Ramos (cell line): ENCODE measurements around the gene CTAG1B.
"Not testable (repeated sequence)": the region's sequence is repeated elsewhere in the genome, so short reads cannot be mapped to it uniquely, and the experiment has no call there.

Experiments used
- in situ Hi-C: fragments of 300-500 bp; cut with MboI; formaldehyde crosslinking; loops from one replicate; pipeline ENCODE4 v1.14.3; 2022; ENCODE audit warnings: low sequenced_read_pairs; ENCODE audit not compliant: unreplicated experiment

The CTAG1B gene

GRCh38 chrX:154630949-154631348, 11.9 kb upstream of the CTAG1B start:
- in situ Hi-C loops = not testable (repeated sequence)

DNA sequence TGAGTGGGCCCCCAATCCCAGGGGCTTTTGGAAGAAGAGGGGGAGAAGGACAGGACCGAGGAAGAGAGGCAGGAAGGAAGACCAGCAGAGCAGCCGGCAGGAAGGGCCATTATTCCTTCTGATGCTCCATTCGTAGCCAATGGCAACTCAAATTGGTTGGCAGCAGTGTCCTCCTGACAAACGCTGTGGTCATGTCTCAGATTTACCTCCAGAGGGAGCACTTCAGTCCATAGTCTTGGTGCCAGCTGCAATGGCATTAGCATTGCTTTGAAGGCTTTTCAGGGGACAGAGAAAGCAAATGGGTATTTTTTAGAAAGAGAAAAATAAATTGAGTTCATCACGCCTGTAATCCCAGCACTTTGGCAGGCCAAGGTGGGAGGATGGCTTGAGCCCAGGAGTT, 9.9 kb upstream of the CTAG1B start:
- in situ Hi-C loops = not testable (repeated sequence)

- in situ Hi-C loops = not testable (repeated sequence)
These were observed 1.8 kb upstream of the CTAG1B start for GRCh38 chrX:154620767-154621414.

DNA sequence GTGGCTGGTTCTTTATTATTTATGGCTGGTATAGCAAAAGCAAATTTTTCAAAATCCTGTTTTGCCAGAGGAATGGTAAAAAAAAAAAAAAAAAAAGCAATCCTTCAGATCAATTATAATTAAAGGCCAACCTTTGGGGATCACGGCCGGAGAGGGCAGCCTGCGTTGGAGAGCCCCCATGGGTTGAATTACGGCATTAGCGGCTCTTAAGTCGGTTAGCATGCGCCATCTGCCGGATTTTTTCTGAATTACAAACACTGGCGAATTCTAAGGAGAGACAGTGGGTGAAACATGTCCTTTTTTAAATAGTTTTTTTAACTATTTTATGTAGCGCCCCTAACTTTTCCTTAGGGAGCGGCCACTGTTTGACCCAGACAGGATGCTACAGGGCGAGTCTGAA, 5.5 kb downstream of the CTAG1B start:
- in situ Hi-C loops = not testable (repeated sequence)

GRCh38 chrX:154611146-154611545, 7.9 kb downstream of the CTAG1B start:
- in situ Hi-C loops = not testable (repeated sequence)

GRCh38 chrX:154608823-154609222, 10.3 kb downstream of the CTAG1B start:
- in situ Hi-C loops = not testable (repeated sequence)

- in situ Hi-C loops = not testable (repeated sequence)
These were observed 11.1 kb downstream of the CTAG1B start for GRCh38 chrX:154607976-154608375.

DNA sequence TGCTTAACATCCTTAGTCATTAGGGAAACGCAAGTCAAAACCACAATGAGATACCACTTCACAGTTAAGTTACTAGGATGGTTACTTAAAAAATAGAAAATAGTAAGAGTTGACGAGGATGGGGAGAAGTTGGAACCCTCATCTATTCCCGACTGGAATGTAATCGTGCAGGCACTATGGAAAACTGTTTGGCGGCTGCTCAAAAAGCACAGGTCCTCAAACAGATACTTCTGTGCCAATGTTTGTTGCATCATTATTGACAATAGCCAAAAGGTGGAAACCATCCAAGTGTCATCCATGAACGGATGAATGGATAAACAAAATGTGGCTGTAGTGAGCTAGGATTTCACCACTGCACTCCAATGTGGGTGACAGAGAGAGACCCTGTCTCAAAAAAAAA, 11.7 kb downstream of the CTAG1B start:
- in situ Hi-C loops = no loop called here

- in situ Hi-C loops = no loop called here
These were observed 13.5 kb downstream of the CTAG1B start for GRCh38 chrX:154605566-154605965.

GRCh38 chrX:154603438-154604430, 15.3 kb downstream of the CTAG1B start:
- in situ Hi-C loops = no loop called here

- in situ Hi-C loops = no loop called here
These were observed 16.2 kb downstream of the CTAG1B start for GRCh38 chrX:154602766-154603437.

DNA sequence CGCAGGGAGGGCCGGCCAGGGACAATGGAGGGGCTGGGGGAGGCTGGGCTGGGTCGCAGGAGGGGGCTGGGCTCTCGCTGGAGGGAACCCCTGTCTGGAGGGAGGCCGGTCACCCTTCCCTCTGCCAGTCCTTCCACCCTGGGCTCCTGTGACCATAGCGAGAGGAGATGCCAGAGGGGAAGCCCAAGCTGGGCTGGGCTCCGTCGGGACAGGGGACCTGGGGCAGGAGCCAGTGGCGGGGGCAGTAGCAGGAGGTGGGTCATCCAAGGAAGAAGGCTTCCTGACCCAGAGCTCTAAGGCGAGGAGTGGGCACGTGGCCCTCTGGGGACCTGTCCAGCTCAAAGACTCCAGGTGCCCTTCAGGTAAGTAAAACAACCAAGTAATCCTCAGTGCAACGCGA, 16.9 kb downstream of the CTAG1B start:
- in situ Hi-C loops = no loop called here

GRCh38 chrX:154600759-154601374, 18.2 kb downstream of the CTAG1B start:
- in situ Hi-C loops = no loop called here

DNA sequence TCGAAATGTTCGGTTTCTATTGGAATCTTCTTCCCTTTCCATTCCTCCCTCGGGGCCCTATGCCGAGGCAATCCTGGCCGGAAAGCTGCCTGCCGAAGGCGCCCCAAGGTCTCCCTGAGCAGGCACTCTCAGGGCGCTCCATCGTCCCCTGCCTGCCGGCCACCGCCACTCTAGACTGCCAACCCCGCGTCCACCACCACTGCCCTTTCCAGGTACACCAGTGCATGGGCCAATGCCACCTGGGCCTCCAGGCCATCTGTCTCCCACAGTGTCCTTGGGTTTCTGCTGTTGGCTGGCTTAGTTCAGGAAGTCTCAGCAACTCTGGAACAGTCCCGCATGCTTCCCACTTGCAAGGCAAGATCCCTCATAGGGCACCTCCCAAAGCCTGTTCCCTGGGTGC, 19.6 kb downstream of the CTAG1B start:
- in situ Hi-C loops = loop anchor here (25.0 kb wide), 2 partner anchors 138 to 238 kb away; partner anchors contain the start of gene SMIM9

DNA sequence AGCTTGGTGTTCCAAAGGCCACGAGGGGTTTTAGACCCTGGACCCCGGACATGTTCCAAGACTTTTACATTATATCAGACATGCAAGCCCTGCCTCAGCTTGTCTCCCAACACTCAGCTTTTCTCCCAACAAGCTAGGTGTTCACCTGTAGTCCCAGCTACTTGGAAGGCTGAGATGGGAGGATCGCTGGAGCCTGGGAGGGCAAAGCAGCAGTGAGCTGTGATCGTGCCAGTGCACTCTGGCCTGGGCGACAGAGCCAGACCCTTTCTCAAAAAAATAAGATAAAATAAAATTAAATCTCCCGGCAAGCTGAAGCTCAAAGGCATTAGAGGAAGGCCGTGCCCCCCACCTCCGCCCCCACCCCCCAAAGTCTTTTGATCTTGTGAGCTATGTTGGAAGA, 20.4 kb downstream of the CTAG1B start:
- in situ Hi-C loops = loop anchor here (25.0 kb wide), 2 partner anchors 139 to 239 kb away; partner anchors contain the start of gene SMIM9

DNA sequence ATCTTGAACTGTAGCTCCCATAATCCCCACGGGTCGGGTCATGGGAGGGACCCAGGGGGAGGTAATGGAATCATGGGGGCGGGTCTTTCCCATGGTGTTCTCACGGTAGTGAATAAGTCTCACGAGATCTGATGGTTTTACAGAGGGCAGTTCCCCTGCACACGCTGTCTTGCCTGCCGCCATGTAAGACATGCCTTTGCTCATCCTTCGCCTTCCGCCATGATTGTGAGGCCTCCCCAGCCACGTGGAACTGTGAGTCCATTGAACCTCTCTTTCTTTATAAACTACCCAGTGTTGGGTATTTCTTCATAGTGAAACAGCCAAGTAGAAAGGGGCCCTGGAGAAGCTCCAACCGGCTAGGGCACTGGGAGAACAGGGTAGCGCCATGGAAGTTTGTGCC, 21.9 kb downstream of the CTAG1B start:
- in situ Hi-C loops = loop anchor here (25.0 kb wide), 2 partner anchors 140 to 240 kb away; partner anchors contain the start of gene SMIM9

- in situ Hi-C loops = loop anchor here (25.0 kb wide), 2 partner anchors 141 to 241 kb away; partner anchors contain the start of gene SMIM9
These were observed 22.7 kb downstream of the CTAG1B start for GRCh38 chrX:154596290-154596929.

DNA sequence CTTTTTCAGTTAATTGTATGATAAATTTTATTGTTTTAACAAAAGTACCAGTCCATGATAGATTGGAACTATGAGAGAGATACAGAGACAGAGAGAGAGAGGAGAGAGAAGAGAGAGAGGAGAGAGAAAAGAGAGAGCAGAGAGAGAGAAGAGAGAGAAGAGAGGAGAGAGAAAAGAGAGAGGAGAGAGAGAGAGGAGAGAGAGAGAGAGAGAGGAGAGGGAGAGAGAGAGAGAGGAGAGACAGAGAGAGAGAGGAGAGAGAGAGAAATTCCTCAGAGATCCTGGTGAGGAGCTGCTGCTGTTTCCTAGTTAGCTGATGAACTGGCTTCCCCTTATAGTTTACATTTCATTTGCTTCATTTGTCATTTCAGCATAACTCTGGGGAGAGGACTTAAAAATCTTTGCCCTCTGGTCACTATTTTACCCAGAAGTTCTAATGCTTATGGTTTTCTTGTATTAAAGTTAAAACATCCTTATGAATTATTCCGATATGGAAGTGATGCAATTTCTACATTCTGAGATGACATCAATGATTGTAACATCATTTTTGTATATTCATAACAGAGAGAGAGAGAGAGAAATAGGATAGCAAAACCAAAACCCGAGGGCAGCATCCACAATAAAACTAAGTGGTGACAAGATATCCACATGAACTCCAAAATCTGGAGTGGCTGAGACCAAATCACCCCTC, 23.4 kb downstream of the CTAG1B start:
- in situ Hi-C loops = loop anchor here (25.0 kb wide), 2 partner anchors 142 to 242 kb away; partner anchors contain the start of gene SMIM9

DNA sequence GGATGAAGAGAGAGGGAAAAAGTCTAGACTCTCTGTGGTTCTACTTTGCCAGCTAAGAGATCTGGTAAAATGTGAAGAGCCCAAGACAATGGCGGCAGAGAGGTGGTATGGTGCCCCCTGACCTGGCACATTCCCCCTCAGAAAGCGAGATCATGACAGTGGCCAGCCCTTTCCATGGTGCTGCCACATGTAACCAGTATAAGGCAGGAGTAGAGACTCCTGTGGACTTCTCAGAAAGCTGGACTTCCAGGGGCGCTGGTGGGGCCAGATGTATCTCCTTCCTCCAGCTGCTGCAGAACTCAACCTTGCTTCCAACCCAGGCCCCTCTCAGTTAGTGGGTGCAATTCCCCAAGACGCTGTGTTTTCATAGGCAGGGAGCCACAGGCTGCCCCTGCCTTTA, 24.6 kb downstream of the CTAG1B start:
- in situ Hi-C loops = loop anchor here (25.0 kb wide), 2 partner anchors 143 to 243 kb away; partner anchors contain the start of gene SMIM9
